Neural crest cell (in vitro differentiated cells): ENCODE measurements around the gene ATG2B. TPM values are rescaled to one million over a fixed set of nuclear protein-coding genes. Genes with fewer than 3 reads are reported as not detected.
A peak's percentile ranks its signal among the peaks of the same experiment; 100 is the strongest.

Experiments
- DNase-seq: peaks from one replicate; pipeline ENCODE4 v3.0.0; 2021; ENCODE audit warnings: low read depth, mixed read lengths, low spot score
- H3K27ac Mint-ChIP-seq: one replicate; pipeline ENCODE4 v1.8.0; 2021; ENCODE audit warnings: mild to moderate bottlenecking, mixed read lengths; ENCODE audit not compliant: unreplicated experiment
- H3K27me3 Mint-ChIP-seq: 2 replicates; pipeline ENCODE4 v1.8.0; 2021; ENCODE audit warnings: low read depth, mild to moderate bottlenecking, mixed read lengths
- H3K36me3 Mint-ChIP-seq: 2 replicates; pipeline ENCODE4 v1.8.0; 2021; ENCODE audit warnings: low read depth, mild to moderate bottlenecking, mixed read lengths
- H3K4me1 Mint-ChIP-seq: 2 replicates; pipeline ENCODE4 v1.8.0; 2021; ENCODE audit warnings: mixed read lengths
- H3K4me3 Mint-ChIP-seq: one replicate; pipeline ENCODE4 v1.8.0; 2021; ENCODE audit warnings: mild to moderate bottlenecking, mixed read lengths
- H3K9me3 Mint-ChIP-seq: 2 replicates; pipeline ENCODE4 v1.8.0; 2021; ENCODE audit warnings: mixed read lengths
- total RNA-seq: library from RNA; stranded (reverse); gene quantifications from 2 replicates; pipeline ENCODE4 v1.2.1, GENCODE V29; 2021
- TF ChIP-seq, protein P1 (sequence below): fragments of 200-600 bp; sonication (generic); conservative IDR thresholded peaks from 2 replicates; pipeline ENCODE4 v1.5.0; 2021; ENCODE audit warnings: antibody characterized with exemption, mild to moderate bottlenecking

Gene ATG2B
- total RNA-seq, 1 donor from 2014 or later, result 19.5 TPM

- H3K4me3 Mint-ChIP-seq, result no peak overlapping the region
- no peaks in the 10 kb centered on the region for H3K9me3 Mint-ChIP-seq
- H3K27me3 Mint-ChIP-seq, result no peaks in the 10 kb centered on the region
- TF ChIP-seq, protein P1, sequence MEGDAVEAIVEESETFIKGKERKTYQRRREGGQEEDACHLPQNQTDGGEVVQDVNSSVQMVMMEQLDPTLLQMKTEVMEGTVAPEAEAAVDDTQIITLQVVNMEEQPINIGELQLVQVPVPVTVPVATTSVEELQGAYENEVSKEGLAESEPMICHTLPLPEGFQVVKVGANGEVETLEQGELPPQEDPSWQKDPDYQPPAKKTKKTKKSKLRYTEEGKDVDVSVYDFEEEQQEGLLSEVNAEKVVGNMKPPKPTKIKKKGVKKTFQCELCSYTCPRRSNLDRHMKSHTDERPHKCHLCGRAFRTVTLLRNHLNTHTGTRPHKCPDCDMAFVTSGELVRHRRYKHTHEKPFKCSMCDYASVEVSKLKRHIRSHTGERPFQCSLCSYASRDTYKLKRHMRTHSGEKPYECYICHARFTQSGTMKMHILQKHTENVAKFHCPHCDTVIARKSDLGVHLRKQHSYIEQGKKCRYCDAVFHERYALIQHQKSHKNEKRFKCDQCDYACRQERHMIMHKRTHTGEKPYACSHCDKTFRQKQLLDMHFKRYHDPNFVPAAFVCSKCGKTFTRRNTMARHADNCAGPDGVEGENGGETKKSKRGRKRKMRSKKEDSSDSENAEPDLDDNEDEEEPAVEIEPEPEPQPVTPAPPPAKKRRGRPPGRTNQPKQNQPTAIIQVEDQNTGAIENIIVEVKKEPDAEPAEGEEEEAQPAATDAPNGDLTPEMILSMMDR, result no peak
- H3K36me3 Mint-ChIP-seq, result peaks cover 8% of the 10 kb centered on the region
- H3K4me1 Mint-ChIP-seq, result peaks cover 19% of the 10 kb centered on the region
- DNase-seq, result no peak
- H3K27ac Mint-ChIP-seq, result no peak overlapping the region
Observed at GRCh38 chr14:96286251-96286650, 76.9 kb downstream of the ATG2B start.

DNA sequence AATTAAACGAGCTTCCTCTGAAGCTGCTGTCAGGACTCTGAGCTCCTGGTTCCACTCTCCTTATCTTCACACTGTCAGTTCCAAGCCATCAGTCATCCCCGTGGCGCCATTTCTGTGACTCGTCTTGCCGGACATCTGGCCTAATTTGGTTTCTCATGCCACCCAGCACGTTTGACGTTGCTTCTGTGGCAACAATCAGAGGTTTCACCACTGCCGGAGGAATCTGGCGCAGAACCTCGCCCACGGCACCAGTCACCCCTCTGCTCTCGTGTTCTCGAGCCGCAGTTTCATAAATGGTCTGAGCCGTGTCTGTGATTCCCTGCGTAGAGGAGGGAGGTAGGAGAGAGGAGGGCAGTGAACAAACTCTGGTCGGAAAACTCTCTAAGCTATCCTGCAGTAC is 77.5 kb downstream of the ATG2B start:
- H3K27me3 Mint-ChIP-seq, result no peaks in the 10 kb centered on the region
- no peak for DNase-seq
- no peaks in the 10 kb centered on the region for H3K9me3 Mint-ChIP-seq
- TF ChIP-seq, protein P1, result no peak
- peaks cover 19% of the 10 kb centered on the region for H3K4me1 Mint-ChIP-seq
- H3K27ac Mint-ChIP-seq, result no peak overlapping the region
- H3K36me3 Mint-ChIP-seq, result peaks cover 8% of the 10 kb centered on the region
- H3K4me3 Mint-ChIP-seq, result no peak overlapping the region

- H3K36me3 Mint-ChIP-seq, result peaks cover 3% of the 10 kb centered on the region
- H3K9me3 Mint-ChIP-seq, result no peaks in the 10 kb centered on the region
- peaks cover 19% of the 10 kb centered on the region for H3K4me1 Mint-ChIP-seq
- no peaks in the 10 kb centered on the region for H3K27me3 Mint-ChIP-seq
- no peak overlapping the region for H3K27ac Mint-ChIP-seq
- no peak overlapping the region for H3K4me3 Mint-ChIP-seq
- DNase-seq, result no peak
- TF ChIP-seq, protein P1, result peak; percentile 28
Observed at GRCh38 chr14:96284430-96284829, 78.7 kb downstream of the ATG2B start.

GRCh38 chr14:96284008-96284407 is 79.1 kb downstream of the ATG2B start:
- peaks cover 19% of the 10 kb centered on the region for H3K4me1 Mint-ChIP-seq
- no peak overlapping the region for H3K27ac Mint-ChIP-seq
- H3K36me3 Mint-ChIP-seq, result peaks cover 5% of the 10 kb centered on the region
- no peak overlapping the region for H3K4me3 Mint-ChIP-seq
- TF ChIP-seq, protein P1, result no peak
- H3K9me3 Mint-ChIP-seq, result no peaks in the 10 kb centered on the region
- H3K27me3 Mint-ChIP-seq, result no peaks in the 10 kb centered on the region
- DNase-seq, result no peak

GRCh38 chr14:96281486-96281885 is 81.7 kb downstream of the ATG2B start:
- Mint-ChIP-seq H3K9me3 (no peaks in the 10 kb centered on the region), H3K4me3 (no peak overlapping the region), H3K27ac (no peak overlapping the region), H3K36me3 (peaks cover 8% of the 10 kb centered on the region), H3K4me1 (peaks cover 19% of the 10 kb centered on the region), H3K27me3 (no peaks in the 10 kb centered on the region)
- DNase-seq, result no peak
- TF ChIP-seq, protein P1, result no peak

DNA sequence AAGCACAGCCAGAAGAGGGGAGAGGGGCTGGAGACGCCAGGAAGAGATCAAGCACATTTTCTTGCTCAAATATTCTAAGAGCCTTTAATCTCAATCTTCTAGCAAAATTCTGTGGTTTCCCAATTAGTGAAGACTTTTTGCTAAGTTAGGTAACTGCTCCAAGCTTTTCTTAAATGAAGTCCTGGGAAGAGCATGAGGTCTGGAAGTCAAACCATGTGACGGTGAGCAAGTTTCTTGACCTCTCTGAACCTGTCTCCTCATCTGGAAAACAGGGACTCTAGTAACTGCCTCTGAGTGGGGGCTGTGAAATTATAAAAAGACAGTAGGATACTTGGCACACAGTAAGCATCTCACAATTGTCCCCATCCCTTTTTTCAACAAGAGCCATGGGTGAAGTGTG is 83.0 kb downstream of the ATG2B start:
- Mint-ChIP-seq H3K27me3 (no peaks in the 10 kb centered on the region), H3K36me3 (peaks cover 5% of the 10 kb centered on the region), H3K4me1 (peaks cover 22% of the 10 kb centered on the region), H3K27ac (no peak overlapping the region), H3K4me3 (no peak overlapping the region), H3K9me3 (no peaks in the 10 kb centered on the region)
- DNase-seq, result no peak
- TF ChIP-seq, protein P1, result no peak
